Fibroblast of skin of right biceps (primary cell): Measurements from ENCODE around the gene CYTH4.

ENCODE experiments used
- DNase-seq: peaks from one replicate; pipeline ENCODE4 v3.0.0-alpha.2; 2013

The CYTH4 gene

DNA sequence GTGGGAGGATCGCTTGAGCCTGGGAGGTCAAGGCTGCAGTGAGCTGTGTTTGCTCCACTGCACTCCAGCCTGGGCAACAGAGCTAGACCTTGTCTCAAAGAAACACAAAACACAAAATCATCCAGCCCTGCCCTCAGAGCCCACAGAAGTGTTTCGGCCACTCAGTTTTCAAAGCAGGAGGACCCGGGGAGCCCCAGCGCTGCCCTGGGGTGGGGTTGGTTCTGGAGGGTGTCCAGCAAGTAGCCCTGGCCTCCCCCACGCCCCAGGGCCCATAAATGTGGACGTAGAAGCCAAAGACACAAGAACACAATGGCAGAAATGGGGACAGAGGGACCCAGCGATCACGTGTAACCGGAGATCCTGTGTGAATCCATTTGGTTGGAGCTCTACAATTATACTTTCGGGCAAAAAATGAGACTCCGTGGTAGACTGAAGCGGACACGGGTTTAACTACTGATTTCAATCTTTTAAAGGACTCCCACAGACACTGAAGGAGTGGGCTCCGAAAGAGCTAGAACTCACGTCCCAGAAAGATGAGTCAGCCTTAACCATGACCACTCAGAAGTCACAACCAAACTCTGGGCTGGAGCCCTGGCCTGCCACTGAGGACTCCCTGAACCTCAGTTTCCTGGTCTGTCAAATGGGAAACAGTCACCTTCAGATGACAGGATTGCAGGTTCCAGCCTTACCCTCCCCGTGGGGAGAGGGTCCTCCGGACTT is 9.0 kb upstream of the CYTH4 start:
- peak; percentile 76 for DNase-seq

- DNase-seq, result no peak
Measured at GRCh38 chr22:37273846-37274225, 8.5 kb upstream of the CYTH4 start.

DNA sequence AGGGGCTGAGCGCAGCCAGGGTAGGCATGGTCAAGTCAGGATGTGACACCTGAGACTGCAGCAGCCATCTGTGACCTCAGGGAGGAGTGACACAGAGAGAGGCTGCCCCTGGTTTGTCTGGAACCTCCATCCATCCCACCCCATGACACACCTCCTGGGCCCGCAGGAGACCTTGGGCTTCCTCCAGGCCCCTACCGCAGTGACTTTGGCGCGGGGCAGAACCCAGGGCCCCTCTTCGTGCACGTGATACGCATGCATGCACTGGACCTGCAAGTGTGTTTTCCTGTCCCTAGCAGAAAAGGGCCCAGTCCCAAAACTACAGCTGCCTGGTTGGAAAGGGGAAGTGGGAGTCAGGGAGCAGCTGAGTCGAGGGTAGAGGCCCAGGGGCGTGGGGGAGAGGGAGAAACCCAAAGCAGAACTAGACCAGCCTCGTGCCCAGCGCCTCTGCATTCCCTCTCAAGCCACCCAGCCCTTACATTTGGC is 7.9 kb upstream of the CYTH4 start:
- DNase-seq, result no peak

GRCh38 chr22:37275134-37275533 is 7.2 kb upstream of the CYTH4 start:
- no peak for DNase-seq

DNA sequence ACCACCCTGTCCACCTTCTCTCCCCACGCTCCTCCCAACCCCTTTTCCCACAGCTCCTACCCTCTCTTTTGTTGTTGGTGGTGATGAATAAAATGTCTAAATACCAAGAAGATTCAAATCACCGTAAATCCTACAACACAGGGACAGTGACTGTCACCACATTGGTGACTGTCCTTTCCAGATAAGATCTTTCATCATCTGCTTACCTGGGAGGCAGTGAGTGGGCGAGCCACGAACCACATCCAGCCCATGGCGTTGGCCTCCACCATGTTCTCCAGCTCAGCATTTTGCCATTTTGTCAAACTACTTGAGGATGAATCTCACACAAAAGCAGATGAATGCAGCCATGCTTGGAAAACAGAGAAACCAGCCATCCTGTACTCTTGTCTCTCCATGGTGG is 6.7 kb upstream of the CYTH4 start:
- DNase-seq, result no peak

DNA sequence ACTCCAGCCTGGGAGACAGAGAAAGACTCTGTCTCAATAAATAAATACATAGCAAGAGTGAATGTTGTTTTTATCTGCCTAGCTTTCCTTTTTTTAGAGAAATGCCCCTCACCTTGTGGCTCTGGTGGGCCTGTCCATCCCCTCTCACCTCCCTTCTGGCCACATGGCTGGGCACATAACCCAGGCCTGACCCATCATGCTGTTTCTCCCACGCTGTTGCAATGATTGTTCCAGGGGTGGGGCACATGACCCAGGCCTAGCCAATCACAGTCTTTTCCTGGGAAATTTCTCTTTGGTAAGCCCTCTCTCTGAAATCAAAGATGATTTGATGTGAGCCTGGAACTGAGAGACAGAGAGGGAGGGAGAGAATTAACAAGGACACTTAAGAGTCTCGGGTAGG is 5.5 kb upstream of the CYTH4 start:
- no peak for DNase-seq

DNA sequence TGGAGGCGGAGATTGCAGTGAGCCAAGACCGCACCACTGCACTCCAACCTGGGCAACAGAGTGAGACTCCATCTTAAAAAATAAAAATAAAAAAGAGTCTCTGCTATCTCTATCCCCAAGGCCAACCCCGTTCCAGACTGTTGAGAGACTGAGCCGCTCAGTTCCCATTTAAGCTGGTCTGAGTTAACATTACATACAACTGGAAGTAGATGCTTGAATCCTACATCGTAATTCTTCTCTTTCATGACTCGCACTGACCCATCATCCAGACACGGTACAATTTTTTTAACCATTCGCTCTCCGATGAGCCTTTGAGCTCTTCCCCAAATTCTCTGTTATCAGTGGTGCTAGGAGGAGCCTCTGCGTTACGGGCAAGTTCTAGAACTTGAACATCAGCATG is 4.9 kb upstream of the CYTH4 start:
- peak; percentile 25 for DNase-seq

GRCh38 chr22:37278261-37278660 is 4.0 kb upstream of the CYTH4 start:
- no peak for DNase-seq

GRCh38 chr22:37279331-37280181 is 2.8 kb upstream of the CYTH4 start:
- DNase-seq, result peak; percentile 53

- no peak for DNase-seq
Measured at GRCh38 chr22:37280718-37281117, 1.6 kb upstream of the CYTH4 start.

DNA sequence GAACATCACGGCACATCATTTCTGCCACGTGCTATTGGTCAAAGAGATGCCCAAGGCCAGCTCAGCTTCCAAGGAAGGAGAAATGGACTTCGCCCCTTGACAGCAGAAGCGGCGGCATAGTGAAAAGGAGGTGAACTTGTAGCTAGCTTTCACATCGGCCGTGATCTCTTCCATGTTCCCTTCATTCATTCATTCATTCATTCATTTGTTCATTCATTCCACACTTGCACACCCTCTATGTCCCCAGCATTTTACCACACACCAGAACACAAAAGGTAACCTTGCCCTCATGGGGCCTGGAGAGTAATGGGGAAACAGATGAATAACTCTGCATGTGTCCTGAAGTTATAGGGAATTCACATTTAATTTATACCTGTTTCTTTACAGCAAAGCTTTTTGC is 1.1 kb upstream of the CYTH4 start:
- no peak for DNase-seq

DNA sequence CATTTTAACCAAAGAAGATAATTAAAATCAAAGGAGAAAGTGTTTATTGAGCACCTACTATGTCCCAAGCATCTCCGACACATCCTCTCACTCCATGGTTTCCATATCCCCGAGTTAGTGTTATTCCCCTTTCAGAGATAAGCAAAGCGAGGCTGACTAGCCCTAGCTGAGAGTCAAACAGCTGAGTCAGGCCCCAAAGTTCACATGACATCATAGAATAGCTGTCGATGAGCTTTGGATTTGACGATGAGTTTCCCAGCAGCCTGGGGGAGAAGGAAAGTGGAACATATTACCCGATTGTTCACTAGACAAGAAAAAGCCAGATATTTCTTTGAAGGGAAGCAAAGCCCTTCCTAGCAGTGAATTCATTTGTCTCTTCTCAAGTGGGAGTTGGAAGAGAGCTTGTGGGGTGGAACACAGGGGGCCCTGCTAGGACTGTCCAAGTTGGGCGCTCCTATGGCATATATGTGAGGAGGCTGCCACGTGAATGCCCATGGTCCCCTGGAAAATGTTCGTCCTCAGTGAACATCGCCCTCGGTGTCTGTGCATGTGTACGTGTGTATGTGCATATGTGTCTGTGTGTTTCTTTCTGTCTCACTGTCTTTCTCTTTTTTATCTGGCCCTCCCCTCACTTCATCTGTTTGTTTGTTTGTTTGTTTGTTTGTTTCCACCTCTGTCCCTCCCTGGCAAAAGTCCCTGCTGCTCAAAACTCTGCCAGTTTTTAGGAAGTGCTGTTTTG is 493 bp upstream of the CYTH4 start:
- DNase-seq, result no peak

- DNase-seq, result no peak
Measured at GRCh38 chr22:37283393-37283937, 1.2 kb downstream of the CYTH4 start.

DNA sequence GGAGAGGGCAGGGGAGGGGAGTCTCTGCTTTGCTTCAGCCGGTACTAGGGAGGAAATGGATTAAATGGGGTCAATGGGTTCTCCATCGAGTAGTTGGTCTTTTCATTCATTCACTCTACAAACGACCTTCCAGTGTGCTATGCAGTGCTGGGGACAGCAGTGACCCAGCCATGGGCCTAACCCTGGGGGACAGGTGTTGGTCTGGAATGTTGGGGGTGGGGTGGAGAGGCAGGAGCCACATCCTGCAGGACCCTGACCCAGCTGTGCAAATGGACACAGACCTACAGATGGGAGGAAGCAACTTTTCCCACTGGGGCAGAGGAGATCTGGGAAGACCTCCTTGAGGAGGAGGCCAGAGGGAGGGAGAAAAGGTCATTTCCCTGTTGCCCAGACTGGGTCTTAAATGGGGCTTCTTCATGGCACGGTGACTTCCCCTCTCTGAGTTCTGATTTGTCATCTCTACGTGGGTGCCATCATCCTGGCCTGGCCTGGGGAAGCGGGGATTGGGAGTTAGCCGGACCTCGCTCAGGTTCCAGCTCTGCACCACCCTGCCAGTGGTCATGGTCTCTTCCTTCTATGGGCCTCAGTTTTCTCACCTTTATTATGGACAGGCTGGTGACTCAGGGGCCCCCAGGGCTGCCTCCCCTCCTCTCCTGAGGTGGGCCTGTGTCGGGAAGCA is 2.0 kb downstream of the CYTH4 start:
- DNase-seq, result no peak

DNA sequence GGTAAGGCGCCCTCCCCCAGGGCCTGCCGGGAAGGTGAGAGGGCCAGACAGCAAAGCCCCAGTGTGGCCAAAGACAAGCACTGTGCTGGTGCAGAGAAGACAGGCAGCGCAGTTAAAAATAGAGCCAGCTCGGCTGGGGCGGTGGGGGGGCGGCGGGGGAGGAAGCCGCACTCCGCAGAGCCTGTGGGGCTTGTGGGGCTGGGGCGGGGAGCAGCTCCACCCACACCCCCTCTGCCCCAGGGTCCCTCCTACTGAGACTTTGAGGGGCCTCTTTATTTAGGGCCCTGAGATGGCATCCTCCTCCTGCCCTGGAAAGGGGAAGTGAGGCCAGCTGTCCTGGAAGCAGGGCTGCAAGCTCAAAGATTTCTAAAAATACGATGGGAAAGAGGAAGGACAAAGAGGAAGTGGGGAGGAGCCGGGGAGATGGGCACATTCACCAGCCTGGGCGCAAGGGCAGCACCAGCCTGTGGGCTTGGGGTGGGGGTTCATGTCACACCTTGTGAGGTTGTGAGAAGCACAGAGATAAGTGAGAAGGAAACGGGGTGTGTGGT is 2.6 kb downstream of the CYTH4 start:
- no peak for DNase-seq

- DNase-seq, result no peak
Measured at GRCh38 chr22:37285937-37286336, 3.6 kb downstream of the CYTH4 start.

DNA sequence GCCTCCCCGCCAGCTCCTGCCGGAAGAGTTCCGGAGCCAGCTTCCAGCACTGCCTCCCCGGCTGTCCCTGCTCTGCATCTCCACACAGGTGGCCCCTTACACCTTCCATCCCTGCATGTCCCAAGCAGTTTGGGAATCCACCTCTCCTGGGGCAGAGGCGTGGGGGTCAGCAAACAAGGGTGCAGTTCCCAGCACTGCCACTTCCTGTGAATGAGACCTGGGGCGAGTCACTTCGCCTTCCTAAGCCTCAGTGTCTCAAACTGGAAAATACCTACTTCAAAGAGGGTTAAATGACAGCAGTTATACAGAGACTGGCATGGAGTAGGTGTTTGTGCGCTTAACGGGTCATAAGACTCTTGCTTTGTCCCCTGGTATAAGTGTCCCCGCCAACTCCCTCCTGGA is 5.2 kb downstream of the CYTH4 start:
- no peak for DNase-seq

GRCh38 chr22:37288521-37288920 is 6.2 kb downstream of the CYTH4 start:
- DNase-seq, result no peak

DNA sequence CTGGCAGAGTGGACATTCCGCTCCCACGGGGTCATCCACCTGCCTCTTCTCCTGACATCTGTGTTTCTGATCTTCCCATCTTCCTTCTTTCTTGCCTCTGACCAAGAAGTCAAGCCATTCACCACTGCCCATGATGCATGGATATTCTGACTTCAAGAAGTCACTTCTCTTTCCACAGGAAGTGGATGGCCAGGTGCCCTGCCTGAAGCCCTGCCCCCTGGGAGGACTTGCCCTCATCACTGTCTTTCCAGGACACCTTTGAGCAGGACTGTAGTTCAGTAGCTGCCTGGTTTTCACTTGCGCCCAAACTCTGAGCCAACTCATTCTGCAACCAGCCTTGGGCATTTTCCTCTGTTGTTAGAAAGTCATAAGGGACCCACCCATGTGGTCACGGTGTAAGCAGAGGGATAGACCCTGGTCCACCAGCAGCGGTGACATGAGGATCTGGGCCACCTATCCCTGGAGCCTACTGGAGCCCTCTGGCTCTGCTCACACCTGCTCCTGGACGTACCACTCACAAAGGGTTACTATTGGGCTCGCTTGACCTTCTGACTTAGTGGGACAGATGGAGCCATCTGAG is 6.9 kb downstream of the CYTH4 start:
- no peak for DNase-seq

GRCh38 chr22:37290737-37291136 is 8.4 kb downstream of the CYTH4 start:
- peak; percentile 36 for DNase-seq

- DNase-seq, result no peak
Measured at GRCh38 chr22:37291559-37292298, 9.4 kb downstream of the CYTH4 start.
